ENCODE data around the gene CSNK1E. TPM values are rescaled to one million over a fixed set of nuclear protein-coding genes. Genes with fewer than 3 reads are reported as not detected.

CSNK1E gene
- total and polyA plus RNA-seq, 10 of the 15 experiments (the other 5 are each of a cell fraction or from before 2014, with no cell fraction given) = 5.9 to 107 (median 64.9) TPM

DNA sequence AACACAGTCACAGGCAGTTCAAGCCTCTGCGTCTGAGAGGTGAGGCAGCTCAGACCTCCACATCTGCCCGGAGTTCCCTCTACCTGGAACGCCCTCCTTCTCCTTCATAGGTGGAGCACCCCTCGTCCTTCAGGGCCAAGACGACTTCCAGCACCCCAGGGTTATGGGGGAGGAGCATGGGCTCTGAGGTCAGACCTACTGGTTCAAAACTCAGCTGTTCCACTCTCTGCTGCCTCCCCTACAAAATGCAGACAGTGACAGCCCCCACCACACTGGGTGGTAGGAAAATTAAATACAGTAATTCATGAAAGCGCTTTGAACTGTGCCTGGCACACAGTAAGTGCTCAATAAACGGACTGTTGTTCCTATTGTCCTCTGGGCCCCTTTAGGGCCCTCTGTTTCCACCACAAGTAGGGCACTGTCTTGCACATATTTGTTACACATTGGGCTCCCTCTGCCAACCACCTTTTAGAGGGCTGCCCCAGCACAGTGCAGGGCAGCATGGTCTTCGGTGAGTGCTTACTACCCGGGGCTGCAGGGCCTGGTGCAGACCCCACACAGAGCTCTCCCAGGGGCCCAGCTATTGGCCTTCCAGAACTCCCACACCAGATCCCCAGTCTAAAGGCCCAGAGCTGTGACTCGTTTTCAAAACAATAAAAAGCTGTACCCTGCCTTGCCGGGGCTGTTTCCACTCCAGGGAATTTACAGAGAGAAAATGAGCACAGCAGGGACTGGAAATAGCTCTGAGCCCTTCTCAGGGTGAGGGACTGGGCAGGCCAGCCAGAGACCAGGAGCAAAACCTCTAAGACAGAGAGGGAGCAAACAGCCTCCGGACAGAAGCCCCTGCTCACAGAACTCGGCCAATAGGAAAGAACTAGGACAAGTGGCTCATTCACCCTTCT lies 46.9 kb downstream of the CSNK1E start:
- H3K27ac ChIP-seq (ENCODE audit: control insufficient read depth, insufficient read depth) = no peak overlapping the region
- WGBS (ENCODE audit: insufficient coverage, insufficient replicate concordance, low lambda C conversion rate, missing lambda C conversion rate) = 59% methylated on average over 12 of the region's 13 CpGs
- TF ChIP-seq, protein P1, sequence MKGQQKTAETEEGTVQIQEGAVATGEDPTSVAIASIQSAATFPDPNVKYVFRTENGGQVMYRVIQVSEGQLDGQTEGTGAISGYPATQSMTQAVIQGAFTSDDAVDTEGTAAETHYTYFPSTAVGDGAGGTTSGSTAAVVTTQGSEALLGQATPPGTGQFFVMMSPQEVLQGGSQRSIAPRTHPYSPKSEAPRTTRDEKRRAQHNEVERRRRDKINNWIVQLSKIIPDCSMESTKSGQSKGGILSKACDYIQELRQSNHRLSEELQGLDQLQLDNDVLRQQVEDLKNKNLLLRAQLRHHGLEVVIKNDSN (IDR thresholded peaks at IDR 0.05; ENCODE audit: borderline replicate concordance, extremely low read length, insufficient read depth, low read depth, low read length) = no peak
- TF ChIP-seq HDGF (IDR thresholded peaks at IDR 0.05) (no peak), CHD4 (IDR thresholded peaks at IDR 0.05) (no peak)
- FAIRE-seq (no peak), ATAC-seq (no peak), DNase-seq (ENCODE audit: low read depth, low spot score) (no peak)
- H2AFZ ChIP-seq (ENCODE audit: control insufficient read depth, low read depth, low read length) = no peak overlapping the region
- no peak overlapping the region for H3K4me2 ChIP-seq (ENCODE audit: control insufficient read depth, insufficient read depth)
- no TSS peak for BruUV-seq (replicated peaks)
- no peaks in the 10 kb centered on the region for H3K27me3 ChIP-seq (replicated peaks in 1 of 2; ENCODE audit: control insufficient read depth in 2 of 2, insufficient read depth in 2 of 2, low read length in 1 of 2)
- intact Hi-C loops (cut with micrococcal nuclease; ENCODE audit: unreplicated experiment) = no loop called here
- H3K9ac ChIP-seq (ENCODE audit: control insufficient read depth, insufficient read depth, low read length) = no peak overlapping the region
- no peaks in the 10 kb centered on the region for H4K20me1 ChIP-seq (ENCODE audit: control insufficient read depth, insufficient read depth)
- POLR2A ChIA-PET = interaction anchor here (0.5 to 1.2 kb wide), 3 partner anchors 8 to 49 kb away, joined by 3 to 8 read pairs (median 4); no protein-coding TSS in a partner anchor
- no peaks in the 10 kb centered on the region for H3K9me3 ChIP-seq (replicated peaks; ENCODE audit: control insufficient read depth, insufficient read depth, low read length)
- H3K36me3 ChIP-seq (ENCODE audit: control insufficient read depth in 2 of 2, insufficient read depth in 2 of 2, low read length in 1 of 2) = no peaks in the 10 kb centered on the region; a peak in 1 of 4 replicates
- RAD21 ChIA-PET (ENCODE audit: unreplicated experiment) = no interaction called here
- peaks cover 14% of the 10 kb centered on the region for H3K79me2 ChIP-seq (ENCODE audit: control insufficient read depth, insufficient read depth, low read length)
- H3K4me1 ChIP-seq (ENCODE audit: control insufficient read depth, insufficient read depth, low read length) = peaks cover 16% of the 10 kb centered on the region
- H3K4me3 ChIP-seq = no peak overlapping the region
- in situ Hi-C loops (cut with MboI) = no loop called here
- CTCF ChIA-PET = interaction anchor here (4.2 kb wide), 1 partner anchor 9 kb away, joined by 26 read pairs; no protein-coding TSS in a partner anchor
- SMC1A ChIA-PET (ENCODE audit: uncharacterized antibody, unreplicated experiment) = interaction anchor here (0.8 to 1.6 kb wide), 5 partner anchors 10 to 147 kb away, joined by 3 to 4 read pairs (median 3); no protein-coding TSS in a partner anchor

DNA sequence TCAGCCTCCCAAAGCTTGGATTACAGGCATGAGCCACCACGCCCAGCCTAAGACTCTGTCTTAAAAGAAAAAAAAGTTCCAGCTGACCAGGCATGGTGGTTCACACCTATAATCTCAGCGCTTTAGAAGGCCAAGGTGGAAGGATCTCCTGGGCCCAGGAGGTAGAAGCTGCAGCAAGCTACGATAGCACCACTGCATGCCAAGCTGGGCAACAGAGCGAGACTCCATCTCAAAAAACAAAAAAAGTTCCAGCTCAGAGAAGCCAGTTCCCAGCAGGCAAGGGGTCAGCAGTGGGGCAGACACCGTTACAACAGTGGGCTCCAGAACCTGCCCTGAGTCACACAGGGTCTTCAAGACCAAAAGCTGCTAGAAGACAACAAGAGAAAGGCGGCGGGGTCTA lies 47.8 kb downstream of the CSNK1E start:
- intact Hi-C loops (cut with micrococcal nuclease; ENCODE audit: unreplicated experiment) (no loop called here), in situ Hi-C loops (cut with MboI) (no loop called here)
- CTCF ChIA-PET = interaction anchor here (0.6 to 0.9 kb wide), 2 partner anchors 9 to 85 kb away, joined by 3 read pairs; no protein-coding TSS in a partner anchor
- SMC1A ChIA-PET (ENCODE audit: uncharacterized antibody, unreplicated experiment) = interaction anchor here (1.0 kb wide), 1 partner anchor 9 kb away, joined by 3 read pairs; no protein-coding TSS in a partner anchor
- no peaks in the 10 kb centered on the region; a peak in 1 of 4 replicates for H3K36me3 ChIP-seq (ENCODE audit: control insufficient read depth in 2 of 2, insufficient read depth in 2 of 2, low read length in 1 of 2)
- BruUV-seq (replicated peaks) = no TSS peak
- POLR2A ChIA-PET = interaction anchor here (1.2 kb wide), 1 partner anchor 9 kb away, joined by 4 read pairs; no protein-coding TSS in a partner anchor
- H3K27me3 ChIP-seq (replicated peaks in 1 of 2; ENCODE audit: control insufficient read depth in 2 of 2, insufficient read depth in 2 of 2, low read length in 1 of 2) = no peaks in the 10 kb centered on the region
- 75% methylated on average over 7 of the region's 7 CpGs for WGBS (ENCODE audit: insufficient coverage, insufficient replicate concordance, low lambda C conversion rate, missing lambda C conversion rate)
- no peak overlapping the region for H2AFZ ChIP-seq (ENCODE audit: control insufficient read depth, low read depth, low read length)
- RAD21 ChIA-PET (ENCODE audit: unreplicated experiment) = no interaction called here
- H3K79me2 ChIP-seq (ENCODE audit: control insufficient read depth, insufficient read depth, low read length) = peaks cover 14% of the 10 kb centered on the region
- no peak overlapping the region for H3K4me2 ChIP-seq (ENCODE audit: control insufficient read depth, insufficient read depth)
- H3K9ac ChIP-seq (ENCODE audit: control insufficient read depth, insufficient read depth, low read length) = no peak overlapping the region
- no peaks in the 10 kb centered on the region for H4K20me1 ChIP-seq (ENCODE audit: control insufficient read depth, insufficient read depth)
- FAIRE-seq = no peak
- ATAC-seq = no peak
- no peak overlapping the region for H3K4me3 ChIP-seq
- H3K9me3 ChIP-seq (replicated peaks; ENCODE audit: control insufficient read depth, insufficient read depth, low read length) = no peaks in the 10 kb centered on the region
- H3K4me1 ChIP-seq (ENCODE audit: control insufficient read depth, insufficient read depth, low read length) = peaks cover 16% of the 10 kb centered on the region
- DNase-seq (ENCODE audit: low read depth, low spot score) = no peak
- no peak overlapping the region for H3K27ac ChIP-seq (ENCODE audit: control insufficient read depth, insufficient read depth)
- TF ChIP-seq ZNF217 (IDR thresholded peaks at IDR 0.05) = no peak
- TF ChIP-seq STAT1 (conservative IDR thresholded peaks at IDR 0.05) = no peak
- no peak for TF ChIP-seq SIN3A (IDR thresholded peaks at IDR 0.05; ENCODE audit: low read depth, low read length)
- no peak for TF ChIP-seq SMC3 (IDR thresholded peaks at IDR 0.05; ENCODE audit: borderline replicate concordance, low read length)
- TF ChIP-seq ZSCAN29 (IDR thresholded peaks at IDR 0.05) = no peak
- no peak for TF ChIP-seq TCF7 (IDR thresholded peaks at IDR 0.05; ENCODE audit: borderline replicate concordance)
- TF ChIP-seq, protein P2, sequence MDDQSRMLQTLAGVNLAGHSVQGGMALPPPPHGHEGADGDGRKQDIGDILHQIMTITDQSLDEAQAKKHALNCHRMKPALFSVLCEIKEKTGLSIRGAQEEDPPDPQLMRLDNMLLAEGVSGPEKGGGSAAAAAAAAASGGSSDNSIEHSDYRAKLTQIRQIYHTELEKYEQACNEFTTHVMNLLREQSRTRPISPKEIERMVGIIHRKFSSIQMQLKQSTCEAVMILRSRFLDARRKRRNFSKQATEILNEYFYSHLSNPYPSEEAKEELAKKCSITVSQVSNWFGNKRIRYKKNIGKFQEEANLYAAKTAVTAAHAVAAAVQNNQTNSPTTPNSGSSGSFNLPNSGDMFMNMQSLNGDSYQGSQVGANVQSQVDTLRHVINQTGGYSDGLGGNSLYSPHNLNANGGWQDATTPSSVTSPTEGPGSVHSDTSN (IDR thresholded peaks at IDR 0.05; ENCODE audit: insufficient replicate concordance, low read depth, low read length) = no peak
- no peak for TF ChIP-seq ZNF384 (IDR thresholded peaks at IDR 0.05; ENCODE audit: borderline replicate concordance, low read depth, low read length)
- no peak for TF ChIP-seq MTA3 (IDR thresholded peaks at IDR 0.05; ENCODE audit: borderline replicate concordance, low read length)
- no peak for TF ChIP-seq PAX8 (IDR thresholded peaks at IDR 0.05)
- no peak for TF ChIP-seq NFYB (IDR thresholded peaks at IDR 0.05; ENCODE audit: insufficient read depth, low read depth, low read length)
- no peak for TF ChIP-seq EGR1 (IDR thresholded peaks at IDR 0.05; ENCODE audit: borderline replicate concordance in 1 of 2, low read depth in 2 of 2, low read length in 2 of 2)
